Panc1 (cell line): ENCODE results near the gene SMCR8. TPM values are rescaled to one million over a fixed set of nuclear protein-coding genes. Genes with fewer than 3 reads are reported as not detected.
"Not testable (repeated sequence)": the region's sequence is repeated elsewhere in the genome, so short reads cannot be mapped to it uniquely, and the experiment has no call there.

Experiments used
- ATAC-seq: fragments of 200-7000 bp; cut with Tn5 transposase; 2 replicates; pipeline ENCODE4 v1.9.1; 2020; ENCODE audit warnings: mild to moderate bottlenecking, moderate library complexity
- BruUV-seq: library from RNA; stranded (reverse); fragments of 400-500 nt; replicated peaks from 2 replicates; lab custom pipeline; 2021; lab: Mats Ljungman, UMichigan
- CTCF ChIA-PET: fragments of 300-600 bp; sonication (Branson Sonifier 250); formaldehyde crosslinking; loops from one replicate; lab custom pipeline; 2022; ENCODE audit warnings: antibody characterized with exemption; lab: Charles Lee
- POLR2A ChIA-PET: fragments of 300-600 bp; sonication (Branson Sonifier 250); formaldehyde crosslinking; loops from one replicate; lab custom pipeline; 2022; ENCODE audit warnings: antibody characterized with exemption; lab: Charles Lee
- DNase-seq: peaks from one replicate; pipeline ENCODE4 v3.0.0-alpha.2; 2010; ENCODE audit warnings: low read depth, low spot score
- H3K27ac ChIP-seq: 2 replicates; pipeline ENCODE4 v1.5.1; 2011; ENCODE audit warnings: mild to moderate bottlenecking, low read length, inconsistent platforms
- H3K27me3 ChIP-seq: fragments of 200-500 bp; sonication (Bioruptor generic); 2 replicates; pipeline ENCODE4 v1.6.0; 2014; ENCODE audit warnings: low read length, inconsistent platforms; ENCODE audit not compliant: control insufficient read depth, insufficient read depth
- H3K36me3 ChIP-seq: fragments of 200-500 bp; sonication (Bioruptor generic); 2 replicates; pipeline ENCODE4 v1.5.1; 2014; ENCODE audit warnings: inconsistent platforms, mild to moderate bottlenecking, low read length, moderate library complexity; ENCODE audit not compliant: control insufficient read depth, insufficient read depth
- H3K4me1 ChIP-seq: 2 replicates; pipeline ENCODE4 v1.5.1; 2011; ENCODE audit warnings: inconsistent platforms, mild to moderate bottlenecking, low read length, moderate library complexity; ENCODE audit not compliant: control insufficient read depth, insufficient read depth
- H3K4me3 ChIP-seq, 2 experiments: 2 replicates each; pipeline ENCODE4 v1.5.1; 2011 to 2012; ENCODE audit warnings: low read depth in 2 of 2, low read length in 2 of 2, mild to moderate bottlenecking in 2 of 2, inconsistent platforms in 1 of 2, moderate library complexity in 1 of 2
- H3K9me3 ChIP-seq: fragments of 200-500 bp; sonication (Bioruptor generic); 2 replicates; pipeline ENCODE4 v1.5.1; 2014; ENCODE audit warnings: low read depth, mild to moderate bottlenecking, inconsistent platforms, low read length, moderate library complexity; ENCODE audit not compliant: control insufficient read depth, insufficient read depth
- POLR2AphosphoS5 ChIP-seq: IDR thresholded peaks from 2 replicates; pipeline ENCODE4 v1.6.1; 2012; ENCODE audit warnings: mild to moderate bottlenecking, low read depth, low read length, moderate library complexity
- SIN3A ChIP-seq: IDR thresholded peaks from 2 replicates; pipeline ENCODE4 v1.6.1; 2012; ENCODE audit warnings: low read depth, mild to moderate bottlenecking, low read length, moderate library complexity, borderline replicate concordance; ENCODE audit not compliant: insufficient read depth
- TCF7L2 ChIP-seq: IDR thresholded peaks from 2 replicates; pipeline ENCODE4 v1.6.1; 2011; ENCODE audit warnings: mild to moderate bottlenecking, low read depth, low read length, inconsistent platforms
- in situ Hi-C: cut with HindIII; loops from 2 replicates; pipeline ENCODE4 v1.10.0; 2016; ENCODE audit warnings: low sequenced_read_pairs, low pct_unique_long_range_greater_than_20kb
- intact Hi-C: fragments of 100-400 bp; cut with micrococcal nuclease; formaldehyde crosslinking; loops from one replicate; pipeline ENCODE4 v1.10.0; 2022; ENCODE audit not compliant: unreplicated experiment
- total RNA-seq: library from RNA; stranded (reverse); gene quantifications from one replicate; pipeline ENCODE4 v1.2.1, GENCODE V29; 2021; ENCODE audit not compliant: unreplicated experiment
- TF ChIP-seq, protein P1 (sequence below), 2 experiments: IDR thresholded peaks; 2 replicates each; pipeline ENCODE4 v1.6.1; 2011 to 2012; ENCODE audit warnings: low read depth in 2 of 2, control low read depth in 1 of 2, low read length in 1 of 2, mild to moderate bottlenecking in 1 of 2, moderate library complexity in 1 of 2; ENCODE audit not compliant: insufficient read depth in 1 of 2
- TF ChIP-seq, protein P2 (sequence below): fragments of 450-650 bp; IDR thresholded peaks from 2 replicates; pipeline ENCODE4 v1.5.1; 2017; ENCODE audit warnings: mild to moderate bottlenecking

Gene SMCR8
- total RNA-seq, 1 experiment from 2014 or later = 24.9 TPM

DNA sequence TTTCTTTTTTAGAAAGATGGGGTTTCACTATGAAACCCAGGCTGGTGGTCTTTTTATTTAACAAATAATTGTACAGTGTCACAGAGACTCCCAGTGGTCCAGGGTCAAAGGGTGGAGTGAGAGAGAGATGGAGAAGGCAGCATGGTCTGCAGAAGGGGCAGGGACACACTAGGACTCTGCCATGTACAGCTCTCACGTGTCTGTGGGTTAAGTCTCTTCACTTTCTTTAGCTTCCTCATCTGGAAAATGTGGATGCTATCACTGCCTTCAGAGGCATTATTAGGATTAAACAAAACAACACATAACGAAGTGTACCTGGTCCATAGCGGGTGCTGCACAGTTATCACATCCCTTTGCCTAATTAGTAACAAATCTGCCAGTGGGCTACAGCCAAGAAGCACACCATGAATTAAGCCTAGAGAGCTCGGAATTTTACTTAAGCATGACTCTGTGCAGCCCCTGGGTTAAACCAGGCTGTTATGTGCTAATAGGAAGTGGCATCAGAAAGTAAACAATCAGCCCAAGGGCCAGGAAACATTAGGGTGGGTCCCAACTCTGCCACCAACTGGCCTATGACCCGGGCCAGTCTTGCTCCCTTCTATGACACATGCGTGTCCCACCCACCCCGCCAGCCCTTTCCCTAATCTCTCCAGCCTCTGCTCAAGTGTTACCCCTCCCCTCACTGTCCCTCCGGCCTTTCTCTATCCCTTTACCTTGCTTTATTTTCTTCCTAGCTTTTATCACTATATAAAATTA lies 14.2 kb upstream of the SMCR8 start:
- intact Hi-C loops (no loop called here), in situ Hi-C loops (no loop called here)
- TF ChIP-seq SIN3A (no peak), POLR2AphosphoS5 (no peak)
- TF ChIP-seq, protein P1, sequence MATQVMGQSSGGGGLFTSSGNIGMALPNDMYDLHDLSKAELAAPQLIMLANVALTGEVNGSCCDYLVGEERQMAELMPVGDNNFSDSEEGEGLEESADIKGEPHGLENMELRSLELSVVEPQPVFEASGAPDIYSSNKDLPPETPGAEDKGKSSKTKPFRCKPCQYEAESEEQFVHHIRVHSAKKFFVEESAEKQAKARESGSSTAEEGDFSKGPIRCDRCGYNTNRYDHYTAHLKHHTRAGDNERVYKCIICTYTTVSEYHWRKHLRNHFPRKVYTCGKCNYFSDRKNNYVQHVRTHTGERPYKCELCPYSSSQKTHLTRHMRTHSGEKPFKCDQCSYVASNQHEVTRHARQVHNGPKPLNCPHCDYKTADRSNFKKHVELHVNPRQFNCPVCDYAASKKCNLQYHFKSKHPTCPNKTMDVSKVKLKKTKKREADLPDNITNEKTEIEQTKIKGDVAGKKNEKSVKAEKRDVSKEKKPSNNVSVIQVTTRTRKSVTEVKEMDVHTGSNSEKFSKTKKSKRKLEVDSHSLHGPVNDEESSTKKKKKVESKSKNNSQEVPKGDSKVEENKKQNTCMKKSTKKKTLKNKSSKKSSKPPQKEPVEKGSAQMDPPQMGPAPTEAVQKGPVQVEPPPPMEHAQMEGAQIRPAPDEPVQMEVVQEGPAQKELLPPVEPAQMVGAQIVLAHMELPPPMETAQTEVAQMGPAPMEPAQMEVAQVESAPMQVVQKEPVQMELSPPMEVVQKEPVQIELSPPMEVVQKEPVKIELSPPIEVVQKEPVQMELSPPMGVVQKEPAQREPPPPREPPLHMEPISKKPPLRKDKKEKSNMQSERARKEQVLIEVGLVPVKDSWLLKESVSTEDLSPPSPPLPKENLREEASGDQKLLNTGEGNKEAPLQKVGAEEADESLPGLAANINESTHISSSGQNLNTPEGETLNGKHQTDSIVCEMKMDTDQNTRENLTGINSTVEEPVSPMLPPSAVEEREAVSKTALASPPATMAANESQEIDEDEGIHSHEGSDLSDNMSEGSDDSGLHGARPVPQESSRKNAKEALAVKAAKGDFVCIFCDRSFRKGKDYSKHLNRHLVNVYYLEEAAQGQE (IDR thresholded peaks at IDR 0.05; ENCODE audit: insufficient read depth in 1 of 2, low read depth in 2 of 2, low read length in 1 of 2) = no peak
- no peak for ATAC-seq
- H3K9me3 ChIP-seq = no peaks in the 10 kb centered on the region
- ChIA-PET POLR2A (interaction anchor here (0.5 kb wide), 1 partner anchor 56 kb away, joined by 3 read pairs; no protein-coding TSS in a partner anchor), CTCF (no interaction called here)
- H3K27ac ChIP-seq = no peak overlapping the region
- DNase-seq = no peak
- peaks cover 13% of the 10 kb centered on the region for H3K36me3 ChIP-seq
- no peak overlapping the region for H3K4me3 ChIP-seq
- H3K4me1 ChIP-seq = no peaks in the 10 kb centered on the region
- BruUV-seq = no TSS peak
- H3K27me3 ChIP-seq = no peaks in the 10 kb centered on the region

DNA sequence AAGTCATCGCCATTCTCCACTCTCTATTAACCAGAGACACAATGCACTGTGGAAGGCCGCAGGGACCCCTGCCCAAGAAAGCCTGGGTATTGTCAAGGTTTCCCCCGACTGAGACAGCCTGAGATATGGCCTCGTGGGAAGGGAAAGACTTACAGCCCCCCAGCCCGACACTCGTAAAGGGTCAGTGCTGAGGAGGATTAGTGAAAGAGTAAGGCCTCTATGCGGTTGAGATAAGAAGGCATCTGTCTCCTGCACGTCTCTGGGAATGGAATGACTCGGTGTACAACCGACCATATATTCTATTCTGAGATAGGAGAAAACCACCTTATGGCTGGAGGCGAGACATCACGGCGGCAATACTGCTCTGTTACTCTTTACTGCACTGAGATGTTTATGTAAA lies 11.9 kb upstream of the SMCR8 start:
- TSS peak; percentile 19 for BruUV-seq
- in situ Hi-C loops, H3K4me1 ChIP-seq, DNase-seq, H3K27ac ChIP-seq, H3K27me3 ChIP-seq, ATAC-seq, intact Hi-C loops, H3K9me3 ChIP-seq, CTCF ChIA-PET, POLR2A ChIA-PET, H3K4me3 ChIP-seq: not testable (repeated sequence)
- peaks cover 18% of the 10 kb centered on the region for H3K36me3 ChIP-seq

DNA sequence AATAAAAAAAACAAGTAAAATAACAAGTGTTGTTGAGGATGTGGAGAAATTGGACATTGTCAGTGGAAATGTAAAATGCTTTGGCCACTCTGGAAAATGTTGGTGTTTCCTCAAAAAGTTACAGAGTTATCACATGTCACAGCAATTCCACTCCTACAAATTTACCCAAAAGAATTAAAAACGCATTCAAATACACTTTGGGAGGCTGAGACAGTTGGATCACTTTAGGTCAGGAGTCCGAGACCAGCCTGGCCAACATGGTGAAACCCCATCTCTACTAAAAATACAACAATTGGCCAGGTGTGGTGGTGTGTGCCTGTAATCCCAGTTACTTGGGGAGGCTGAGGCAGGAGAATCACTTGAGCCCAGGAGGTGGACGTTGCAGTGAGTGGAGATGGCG lies 5.9 kb upstream of the SMCR8 start:
- TF ChIP-seq, protein P2, sequence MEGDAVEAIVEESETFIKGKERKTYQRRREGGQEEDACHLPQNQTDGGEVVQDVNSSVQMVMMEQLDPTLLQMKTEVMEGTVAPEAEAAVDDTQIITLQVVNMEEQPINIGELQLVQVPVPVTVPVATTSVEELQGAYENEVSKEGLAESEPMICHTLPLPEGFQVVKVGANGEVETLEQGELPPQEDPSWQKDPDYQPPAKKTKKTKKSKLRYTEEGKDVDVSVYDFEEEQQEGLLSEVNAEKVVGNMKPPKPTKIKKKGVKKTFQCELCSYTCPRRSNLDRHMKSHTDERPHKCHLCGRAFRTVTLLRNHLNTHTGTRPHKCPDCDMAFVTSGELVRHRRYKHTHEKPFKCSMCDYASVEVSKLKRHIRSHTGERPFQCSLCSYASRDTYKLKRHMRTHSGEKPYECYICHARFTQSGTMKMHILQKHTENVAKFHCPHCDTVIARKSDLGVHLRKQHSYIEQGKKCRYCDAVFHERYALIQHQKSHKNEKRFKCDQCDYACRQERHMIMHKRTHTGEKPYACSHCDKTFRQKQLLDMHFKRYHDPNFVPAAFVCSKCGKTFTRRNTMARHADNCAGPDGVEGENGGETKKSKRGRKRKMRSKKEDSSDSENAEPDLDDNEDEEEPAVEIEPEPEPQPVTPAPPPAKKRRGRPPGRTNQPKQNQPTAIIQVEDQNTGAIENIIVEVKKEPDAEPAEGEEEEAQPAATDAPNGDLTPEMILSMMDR = no peak
- TF ChIP-seq SIN3A (no peak), POLR2AphosphoS5 (no peak), TCF7L2 (no peak)
- TF ChIP-seq, protein P1 (IDR thresholded peaks at IDR 0.05; ENCODE audit: insufficient read depth in 1 of 2, low read depth in 2 of 2, low read length in 1 of 2) = no peak
- no TSS peak for BruUV-seq
- H3K27ac ChIP-seq = no peak overlapping the region
- ChIA-PET CTCF (no interaction called here), POLR2A (no interaction called here)
- intact Hi-C loops = no loop called here
- ATAC-seq (no peak), DNase-seq (no peak)
- H3K36me3 ChIP-seq = peaks cover 11% of the 10 kb centered on the region
- in situ Hi-C loops = no loop called here
- H3K4me3 ChIP-seq = no peak overlapping the region
- H3K4me1 ChIP-seq = no peaks in the 10 kb centered on the region; the same call in none of the 2 replicates
- H3K27me3 ChIP-seq = no peaks in the 10 kb centered on the region
- no peaks in the 10 kb centered on the region for H3K9me3 ChIP-seq
